Activated naive CD4-positive, alpha-beta T cell treated with Interleukin-2 at 50 U/mL for 16 hours (primary cell): ENCODE results near the gene CAMTA1.
"Not testable (repeated sequence)": the region's sequence is repeated elsewhere in the genome, so short reads cannot be mapped to it uniquely, and the experiment has no call there.

ENCODE experiments used
- DNase-seq: peaks from one replicate; pipeline ENCODE4 v3.0.0-alpha.2; 2020

CAMTA1 gene

DNA sequence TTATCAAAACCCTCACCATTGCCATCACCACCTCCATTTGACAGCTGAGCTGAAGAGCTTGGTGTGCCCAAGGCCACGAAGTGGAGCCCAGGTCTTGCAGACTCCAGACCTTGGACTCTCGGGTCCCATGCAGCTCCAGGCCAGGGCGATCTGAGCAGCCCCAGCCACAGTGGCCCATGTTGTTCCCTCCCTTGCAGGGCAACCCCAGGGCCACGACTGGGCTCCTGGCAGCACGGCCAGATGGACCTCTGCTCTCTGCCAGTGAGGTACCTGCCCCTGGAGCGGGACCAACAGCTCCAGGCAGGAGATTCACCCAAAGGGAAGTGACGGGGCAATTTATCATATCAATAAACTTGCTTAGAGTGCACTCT is 803.2 kb downstream of the CAMTA1 start:
- DNase-seq = no peak

DNA sequence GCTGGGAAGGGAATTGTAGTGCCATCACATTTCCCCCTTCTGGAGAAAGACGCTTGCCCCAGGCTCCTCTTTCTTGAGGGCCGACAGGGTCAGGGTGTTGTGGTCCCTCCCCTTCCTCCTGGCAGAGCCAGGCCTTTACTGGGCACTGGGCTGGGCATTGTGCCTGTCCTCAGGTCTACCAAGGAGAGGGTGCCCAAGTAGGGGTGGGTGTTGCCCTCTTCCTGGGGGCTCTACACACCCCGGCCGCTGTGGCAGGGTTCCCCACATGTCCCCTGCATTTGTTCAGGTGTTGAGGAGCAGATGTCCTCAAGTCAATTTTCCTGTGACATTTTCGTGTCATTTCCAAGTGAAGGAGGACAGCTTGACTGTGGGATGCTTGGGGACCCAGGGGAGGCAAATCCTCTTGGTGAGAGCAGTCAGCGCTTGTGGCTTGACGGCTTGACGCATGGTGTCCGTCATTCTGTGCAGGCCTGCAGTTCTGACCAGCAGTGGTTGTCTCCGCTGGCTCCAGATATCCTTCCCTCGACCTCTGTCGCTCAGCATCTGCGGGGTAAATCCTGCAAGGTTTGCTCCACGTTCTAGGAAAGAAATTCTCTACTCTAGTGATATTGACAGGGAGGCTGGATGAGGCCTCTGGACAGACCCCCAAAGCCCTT is 804.0 kb downstream of the CAMTA1 start:
- DNase-seq = no peak

DNA sequence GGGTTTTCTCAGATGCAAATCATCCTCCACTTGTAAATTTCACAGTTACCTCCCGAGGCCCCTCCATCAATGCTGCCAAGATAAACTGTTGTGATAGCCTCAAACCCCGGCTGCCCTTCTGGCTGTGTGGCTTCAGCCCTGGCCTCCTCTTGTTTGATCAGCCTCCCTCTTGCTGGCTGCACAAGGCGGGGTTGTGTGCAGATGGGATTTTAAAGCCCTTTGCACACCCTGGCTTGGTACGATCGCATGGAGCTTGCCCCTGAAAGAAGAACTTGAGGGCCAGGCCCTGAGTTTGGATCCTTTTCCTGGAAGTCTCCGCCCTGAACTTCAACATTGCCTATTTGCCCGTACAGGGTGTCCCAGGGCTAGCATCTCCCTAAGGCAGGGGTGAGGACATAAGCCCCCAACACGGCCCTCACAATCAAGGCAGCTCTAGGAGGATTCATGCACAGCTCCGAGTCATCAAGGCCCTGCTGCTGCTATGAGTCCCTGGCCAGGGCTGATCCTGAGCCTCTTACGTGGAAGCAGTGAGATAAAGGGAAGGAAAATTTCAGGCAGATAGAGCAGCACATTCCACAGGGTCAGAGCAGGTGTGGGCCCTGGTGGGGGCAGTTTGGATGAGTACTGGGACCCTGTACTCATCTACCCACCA is 804.6 kb downstream of the CAMTA1 start:
- no peak for DNase-seq

DNA sequence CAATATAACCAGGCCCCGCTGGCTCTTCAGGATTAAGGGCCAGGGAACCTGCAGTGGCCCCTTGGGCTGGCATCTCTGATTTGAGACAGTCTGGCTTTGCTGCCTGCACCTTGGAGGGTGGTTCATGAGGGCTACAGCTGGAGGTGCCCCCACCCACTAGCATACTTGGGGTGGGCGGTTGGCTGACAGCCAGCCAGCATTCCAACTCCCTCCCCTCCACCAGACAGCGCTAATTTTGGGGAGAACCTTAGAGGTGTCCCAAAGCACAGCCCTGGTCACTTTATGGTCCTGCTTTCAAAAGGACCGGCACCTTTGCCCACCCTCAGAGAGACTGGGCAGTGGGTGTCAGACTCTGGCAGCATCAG is 805.2 kb downstream of the CAMTA1 start:
- no peak for DNase-seq

DNA sequence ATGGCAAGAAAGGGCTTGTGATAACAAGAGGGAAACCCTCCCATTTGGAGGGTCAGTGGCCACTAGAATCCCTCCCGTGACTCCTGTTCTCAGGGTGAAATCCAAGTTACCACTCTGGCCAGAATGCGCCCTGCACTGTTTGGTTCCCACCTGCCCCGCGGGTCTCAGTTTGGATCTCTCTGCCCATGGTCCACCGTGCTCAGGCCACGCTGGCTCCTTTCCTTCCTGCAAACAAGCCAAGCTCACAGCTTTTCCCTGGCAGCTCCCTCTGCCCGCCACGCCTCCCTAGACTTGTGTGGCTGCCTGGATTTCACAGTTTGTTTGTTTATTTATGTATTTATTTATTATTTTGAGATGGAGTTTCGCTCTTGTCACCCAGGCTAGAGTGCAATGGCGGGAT is 806.3 kb downstream of the CAMTA1 start:
- no peak for DNase-seq

DNA sequence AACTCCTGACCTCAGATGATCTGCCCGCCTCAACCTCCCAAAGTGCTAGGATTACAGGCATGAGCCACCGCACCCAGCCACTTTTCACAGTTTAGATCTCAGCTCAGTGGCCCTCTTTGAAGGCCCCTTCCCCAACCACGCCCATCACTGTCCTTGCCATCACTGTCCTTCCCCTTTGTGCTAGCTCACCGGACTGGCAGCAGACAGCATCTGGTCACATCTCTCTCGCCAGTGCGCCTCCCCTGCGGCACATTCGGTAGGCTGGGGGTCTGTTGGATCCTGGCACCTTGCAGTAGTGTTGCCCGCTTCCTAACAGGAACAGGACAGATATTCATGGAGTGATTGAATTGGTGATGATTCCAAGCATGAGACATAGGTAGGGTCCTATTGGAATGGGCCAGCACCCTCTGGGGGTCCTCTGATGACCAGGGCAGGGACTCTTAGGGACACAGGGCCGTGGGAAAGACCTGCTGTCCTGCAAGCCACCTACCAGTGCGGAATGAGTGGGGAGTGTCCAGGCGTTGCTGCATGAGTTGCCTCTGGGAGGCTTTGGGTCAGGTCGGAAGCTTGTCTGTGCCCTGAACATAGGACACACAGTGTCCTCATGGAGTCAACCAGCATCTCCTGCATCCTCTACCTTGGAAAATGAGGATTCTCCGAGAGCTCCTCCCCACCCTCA is 807.0 kb downstream of the CAMTA1 start:
- DNase-seq = no peak

DNA sequence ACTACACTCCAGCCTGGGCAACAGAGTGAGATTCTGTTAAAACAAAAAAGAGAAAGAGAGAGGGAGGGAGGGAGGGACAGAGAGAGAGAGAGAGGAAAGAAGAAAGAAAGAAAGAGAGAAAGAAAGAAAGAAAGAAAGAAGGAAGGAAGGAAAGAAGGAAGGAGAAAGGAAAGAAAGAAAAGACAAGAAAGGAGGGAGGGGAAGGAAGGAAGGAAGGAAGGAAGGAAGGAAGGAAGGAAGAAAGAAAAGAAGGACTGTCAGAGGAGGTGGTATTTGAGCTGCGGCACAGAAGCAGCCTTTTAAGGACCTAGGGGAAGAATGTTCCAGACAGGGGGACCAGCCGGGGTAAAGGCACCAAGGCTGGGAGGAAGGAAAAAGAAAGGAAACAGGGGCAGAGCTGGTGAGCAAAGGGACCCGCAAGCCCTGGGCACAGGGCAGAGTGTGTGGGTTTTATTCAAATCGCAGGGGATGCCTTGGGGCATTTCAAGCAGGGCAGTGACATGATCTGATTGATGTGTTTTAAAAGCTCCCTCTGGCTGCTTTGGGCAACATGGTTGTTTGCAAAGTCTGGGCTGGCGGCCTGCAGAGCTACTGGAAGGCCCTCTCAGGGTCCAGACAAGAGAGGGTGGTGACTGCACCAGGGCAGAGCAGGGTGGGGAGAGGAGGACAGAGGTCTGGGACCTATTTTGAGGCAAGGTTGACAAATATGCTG is 808.9 kb downstream of the CAMTA1 start:
- no peak for DNase-seq

DNA sequence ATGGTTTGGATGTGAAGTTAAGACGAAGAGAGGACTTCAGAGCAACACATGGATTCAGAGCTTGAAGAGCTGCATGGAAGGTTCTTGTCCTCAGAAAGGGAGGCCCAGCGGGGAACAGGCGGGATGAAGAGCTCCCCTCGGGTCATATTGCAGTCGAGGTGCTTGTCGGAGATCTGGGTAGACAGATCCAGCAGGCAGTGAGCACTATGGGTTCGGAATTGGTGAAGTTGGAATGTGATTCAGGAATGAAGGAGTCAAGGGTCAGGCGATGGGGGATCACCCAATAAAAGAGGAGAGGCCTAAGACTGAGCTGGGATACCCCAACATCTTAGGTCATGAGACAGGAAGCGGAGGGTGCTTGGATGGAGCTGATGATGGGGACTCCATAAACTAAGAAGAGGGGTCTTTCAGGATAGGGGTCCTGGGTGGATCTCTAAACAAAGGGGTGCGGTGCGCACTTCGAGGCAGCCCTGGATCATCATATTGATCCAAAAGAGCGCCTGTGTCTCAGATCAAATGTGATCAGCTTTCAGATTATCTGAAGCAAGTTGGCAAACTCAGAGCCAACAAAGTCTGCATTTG is 809.6 kb downstream of the CAMTA1 start:
- no peak for DNase-seq

DNA sequence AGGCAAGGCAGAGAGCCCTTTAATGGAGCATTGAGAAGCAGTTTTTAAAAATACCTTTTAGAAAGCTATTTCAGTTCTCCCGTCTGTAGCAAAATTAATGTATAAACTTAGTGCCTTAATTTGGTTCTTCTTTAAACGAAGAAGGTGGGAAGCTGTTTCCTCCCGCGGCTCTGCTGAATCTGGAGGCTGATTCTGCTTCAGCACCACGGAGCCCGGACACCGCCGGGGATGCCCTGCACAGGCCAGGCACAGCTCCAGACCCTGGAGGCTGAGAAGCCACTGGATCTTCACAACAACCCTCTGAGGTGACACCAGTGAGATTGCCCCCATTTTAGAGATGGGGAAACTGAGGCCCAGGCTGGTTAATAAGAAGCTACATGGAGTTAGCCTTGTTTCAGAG is 810.1 kb downstream of the CAMTA1 start:
- DNase-seq = no peak

DNA sequence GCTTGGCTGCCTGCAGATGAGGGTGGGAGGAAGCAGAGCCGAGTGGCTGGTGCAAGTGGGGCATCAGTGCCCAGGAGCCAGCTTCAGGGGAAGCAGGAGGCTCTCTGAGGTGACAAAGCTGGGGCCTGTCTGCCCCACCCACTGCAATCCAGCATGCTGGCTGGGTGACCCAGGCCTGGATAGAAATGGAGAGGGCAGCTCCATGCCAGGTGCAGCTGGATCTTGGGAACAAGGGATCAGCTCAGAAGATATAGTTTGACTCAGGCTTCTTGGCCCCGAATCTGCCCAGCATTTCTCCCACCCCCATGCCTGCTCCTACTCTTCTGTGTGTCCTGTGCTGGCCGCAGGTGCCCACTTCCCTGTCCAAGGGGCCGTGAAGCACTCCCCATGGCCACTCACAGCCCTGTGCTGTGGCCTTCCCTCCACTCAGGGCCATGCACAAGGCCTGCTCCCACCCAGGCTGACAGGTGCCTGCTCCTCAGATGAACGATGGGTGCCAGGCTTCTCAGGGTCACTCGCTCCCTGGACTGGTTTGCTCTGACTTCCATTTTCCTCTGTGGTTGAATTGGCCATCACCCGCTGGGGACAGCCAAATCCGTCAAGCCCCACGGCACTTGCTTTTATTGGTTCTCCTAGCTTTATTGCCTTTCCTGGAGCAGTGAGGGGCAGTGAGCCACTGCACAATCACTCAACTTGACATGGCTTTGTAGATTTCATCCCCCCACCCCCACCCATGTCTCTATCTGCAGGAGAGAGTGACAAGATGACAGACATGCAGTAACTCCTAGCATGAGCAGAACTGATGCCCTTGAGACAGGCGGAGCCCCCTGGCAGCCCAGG is 811.1 kb downstream of the CAMTA1 start:
- DNase-seq = no peak

DNA sequence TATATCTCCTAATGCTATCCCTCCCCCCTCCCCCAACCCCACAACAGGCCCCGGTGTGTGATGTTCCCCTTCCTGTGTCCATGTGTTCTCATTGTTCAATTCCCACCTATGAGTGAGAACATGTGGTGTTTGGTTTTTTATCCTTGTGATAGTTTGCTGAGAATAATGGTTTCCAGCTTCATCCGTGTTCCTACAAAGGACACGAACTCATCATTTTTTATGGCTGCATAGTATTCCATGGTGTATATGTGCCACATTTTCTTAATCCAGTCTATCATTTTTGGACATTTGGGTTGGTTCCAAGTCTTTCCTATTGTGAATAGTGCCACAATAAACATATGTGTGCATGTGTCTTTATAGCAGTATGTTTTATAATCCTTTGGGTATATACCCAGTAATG is 812.8 kb downstream of the CAMTA1 start:
- not testable (repeated sequence) for DNase-seq

DNA sequence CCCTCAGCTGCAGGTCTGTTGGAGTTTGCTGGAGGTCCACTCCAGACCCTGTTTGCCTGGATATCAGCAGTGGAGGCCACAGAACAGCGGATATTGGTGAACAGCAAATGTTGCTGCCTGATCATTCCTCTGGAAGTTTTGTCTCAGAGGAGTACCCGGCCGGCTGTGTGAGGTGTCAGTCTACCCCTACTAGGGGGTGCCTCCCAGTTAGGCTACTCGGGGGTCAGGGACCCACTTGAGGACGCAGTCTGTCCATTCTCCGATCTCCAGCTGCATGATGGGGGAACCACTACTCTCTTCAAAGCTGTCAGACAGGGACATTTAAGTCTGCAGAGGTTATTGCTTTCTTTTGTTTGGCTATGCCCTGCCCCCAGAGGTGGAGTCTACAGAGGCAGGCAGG is 819.7 kb downstream of the CAMTA1 start:
- not testable (repeated sequence) for DNase-seq

DNA sequence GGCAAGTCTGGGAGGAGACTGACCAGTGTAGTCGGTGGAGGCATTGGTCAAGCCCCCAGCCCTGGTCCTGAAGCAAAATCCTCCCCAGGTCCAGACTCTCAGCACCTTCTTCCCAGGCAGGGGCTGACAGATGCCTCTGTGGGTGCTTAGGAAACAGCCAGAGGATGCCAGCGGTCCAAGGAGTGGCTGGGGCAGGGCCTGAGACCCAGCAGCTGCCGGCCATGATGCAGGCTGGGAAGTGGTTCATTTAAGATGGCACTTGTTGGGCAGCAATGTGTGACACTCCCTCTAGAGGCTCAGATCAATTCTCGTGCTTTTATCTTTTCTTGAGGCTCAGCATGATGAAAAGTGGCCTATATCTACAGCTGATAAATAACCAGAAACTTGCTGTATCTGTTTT is 820.8 kb downstream of the CAMTA1 start:
- no peak for DNase-seq

DNA sequence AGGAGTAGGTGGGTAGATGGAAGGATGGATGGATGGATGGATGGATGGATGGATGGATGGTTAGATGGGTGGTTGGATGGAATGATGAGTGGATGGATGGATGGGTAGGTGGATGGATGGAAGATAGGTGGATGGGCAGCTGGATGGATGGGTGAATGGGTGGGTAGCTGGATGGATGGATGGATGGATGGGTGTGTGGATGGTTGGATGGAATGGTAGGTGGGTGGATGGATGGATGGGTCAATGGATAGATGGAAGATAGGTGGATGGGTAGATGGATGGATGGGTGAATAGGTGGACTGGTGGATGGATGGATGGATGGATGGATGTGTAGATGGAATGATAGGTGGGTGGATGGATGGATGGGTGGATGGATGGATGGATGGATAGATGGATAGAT is 821.8 kb downstream of the CAMTA1 start:
- DNase-seq = no peak

DNA sequence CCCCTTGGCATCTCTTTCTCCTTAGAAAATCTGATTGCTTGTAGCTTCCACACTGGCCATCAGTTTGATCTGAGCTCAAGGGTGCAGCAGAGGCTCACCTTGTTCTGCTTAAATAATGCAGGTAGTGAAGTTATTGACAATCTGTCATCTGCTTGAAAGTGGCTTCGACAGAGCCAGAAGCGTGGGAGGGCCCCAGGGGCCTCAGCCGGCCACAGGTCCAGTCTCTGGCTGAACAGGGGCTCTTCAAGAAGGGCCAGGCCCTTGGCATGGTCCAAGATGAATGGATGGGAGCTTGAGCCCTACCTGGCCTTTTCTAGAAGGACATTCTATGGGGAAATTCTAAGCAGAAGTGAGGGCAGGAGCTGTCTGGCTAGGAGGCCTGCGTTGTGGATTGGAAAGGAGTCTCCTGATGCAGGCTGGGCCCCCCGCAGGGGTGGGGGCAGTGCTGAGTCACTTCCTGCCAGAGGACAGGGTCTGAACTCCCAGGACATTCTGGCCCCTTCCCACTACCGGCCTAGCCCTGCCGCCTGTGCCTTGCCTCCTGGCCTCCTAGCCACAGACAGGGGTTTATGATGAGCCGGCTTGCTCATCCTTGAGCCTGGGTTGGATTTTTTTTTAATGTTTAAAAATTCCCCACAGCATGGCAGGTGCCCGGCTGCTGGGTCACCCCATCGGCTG is 823.5 kb downstream of the CAMTA1 start:
- no peak for DNase-seq

DNA sequence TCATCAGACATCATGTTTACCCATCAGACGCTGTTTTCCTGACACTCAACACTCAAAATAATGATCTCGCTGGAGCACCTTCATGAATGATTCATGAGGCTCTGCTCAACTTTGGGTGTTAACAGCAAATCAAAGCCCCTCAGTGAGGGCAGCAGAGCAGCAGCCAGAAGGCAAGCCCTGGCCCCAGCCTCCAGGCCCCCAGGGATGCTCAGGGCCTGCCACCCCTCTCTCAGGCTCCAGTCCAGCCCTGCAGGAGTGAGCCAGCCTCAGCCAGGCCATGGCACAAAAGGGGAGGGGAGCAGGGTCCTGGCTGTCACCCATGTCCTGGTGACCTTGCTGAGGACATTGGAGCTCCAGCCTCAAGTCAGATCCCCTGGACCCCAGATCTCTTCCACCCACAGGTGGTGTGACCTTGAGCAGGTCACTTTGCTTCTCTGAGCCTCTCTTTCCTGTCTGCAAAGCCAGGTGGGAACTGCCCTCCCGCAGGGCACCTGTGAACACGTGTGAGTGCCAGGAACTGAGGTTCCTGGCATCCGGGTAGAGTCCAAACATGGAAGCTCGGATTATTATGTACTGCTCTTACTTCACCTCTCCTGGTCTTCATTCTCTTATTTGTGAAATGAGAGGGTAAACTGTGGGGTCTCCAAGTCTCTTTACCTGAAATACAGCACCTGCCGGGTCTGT is 824.2 kb downstream of the CAMTA1 start:
- no peak for DNase-seq

DNA sequence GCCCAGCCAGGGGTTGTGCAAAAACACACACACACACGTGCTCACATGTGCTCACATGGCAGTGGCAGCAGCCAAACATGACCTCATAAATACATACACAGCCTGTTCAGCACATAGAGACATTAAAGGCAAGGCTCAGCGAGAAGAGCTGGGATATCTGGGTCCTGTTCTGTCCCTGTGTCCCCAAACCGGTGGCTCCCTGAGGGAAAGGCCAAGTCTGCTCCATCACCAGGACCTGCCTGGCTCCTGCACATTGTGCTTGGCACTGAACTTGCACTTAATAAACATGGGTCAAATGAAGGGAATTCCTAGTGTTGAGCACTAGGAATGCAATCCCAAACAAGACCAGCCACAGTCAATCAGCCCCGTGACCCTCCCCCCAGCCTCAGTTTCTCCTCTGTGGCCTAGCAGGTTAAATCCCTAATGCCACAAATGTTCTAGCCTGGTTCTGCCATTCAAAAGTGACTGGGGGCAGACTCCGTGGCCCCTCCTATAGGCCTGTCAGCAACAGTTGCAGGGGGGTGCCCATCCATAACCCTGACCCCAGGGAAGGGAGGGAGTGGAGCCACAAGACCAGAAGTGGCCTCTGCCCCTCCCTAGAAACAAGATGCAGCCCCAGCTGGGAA is 825.0 kb downstream of the CAMTA1 start:
- no peak for DNase-seq

DNA sequence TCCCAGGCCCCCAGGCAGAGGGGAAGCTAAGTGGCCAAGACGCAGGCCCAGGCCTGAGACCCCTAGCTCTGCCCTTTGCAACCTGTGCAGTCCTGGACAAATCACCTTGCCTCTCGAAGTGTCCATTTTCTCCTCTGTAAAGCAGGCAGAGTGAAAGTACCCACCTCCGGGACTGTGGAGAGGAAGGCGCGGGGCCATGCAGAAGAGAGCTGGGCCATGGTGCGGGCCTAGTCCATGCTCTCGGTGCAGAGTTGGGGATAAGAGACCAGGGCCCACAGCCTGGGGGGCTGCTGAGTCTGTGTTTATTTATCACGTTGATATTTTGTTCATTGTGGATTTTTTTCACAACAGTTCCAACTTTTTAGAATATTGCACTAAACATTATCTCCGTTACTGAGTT is 825.7 kb downstream of the CAMTA1 start:
- DNase-seq = no peak

DNA sequence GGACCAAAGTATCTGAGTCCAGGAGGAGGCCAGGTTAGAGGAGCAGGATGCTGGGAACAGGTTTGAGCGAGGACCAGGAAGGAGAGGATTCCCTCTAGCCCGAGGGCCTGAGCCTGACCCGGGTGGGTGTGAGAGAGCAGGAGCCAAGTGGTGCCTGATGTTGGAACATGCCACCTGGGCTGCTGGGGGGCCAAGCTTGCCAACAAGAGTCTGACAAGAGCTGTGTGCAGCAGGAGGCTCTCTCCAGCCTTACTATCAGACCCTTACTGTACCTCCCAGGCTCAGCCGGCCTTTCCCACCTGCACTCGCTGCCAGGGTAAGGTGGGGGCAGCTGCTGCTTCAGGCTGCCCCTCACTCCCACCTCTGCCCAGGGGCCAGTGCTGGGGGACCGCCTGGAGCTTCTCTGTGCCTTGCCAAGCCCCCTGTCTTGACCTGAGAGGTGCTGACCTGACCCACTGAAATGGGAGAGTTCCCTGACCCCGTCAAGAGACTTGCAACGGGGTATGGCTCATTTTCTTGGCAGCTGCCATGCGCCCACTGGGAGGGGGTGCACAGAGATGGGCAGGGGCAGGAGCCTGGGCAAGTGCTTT is 826.3 kb downstream of the CAMTA1 start:
- DNase-seq = no peak

DNA sequence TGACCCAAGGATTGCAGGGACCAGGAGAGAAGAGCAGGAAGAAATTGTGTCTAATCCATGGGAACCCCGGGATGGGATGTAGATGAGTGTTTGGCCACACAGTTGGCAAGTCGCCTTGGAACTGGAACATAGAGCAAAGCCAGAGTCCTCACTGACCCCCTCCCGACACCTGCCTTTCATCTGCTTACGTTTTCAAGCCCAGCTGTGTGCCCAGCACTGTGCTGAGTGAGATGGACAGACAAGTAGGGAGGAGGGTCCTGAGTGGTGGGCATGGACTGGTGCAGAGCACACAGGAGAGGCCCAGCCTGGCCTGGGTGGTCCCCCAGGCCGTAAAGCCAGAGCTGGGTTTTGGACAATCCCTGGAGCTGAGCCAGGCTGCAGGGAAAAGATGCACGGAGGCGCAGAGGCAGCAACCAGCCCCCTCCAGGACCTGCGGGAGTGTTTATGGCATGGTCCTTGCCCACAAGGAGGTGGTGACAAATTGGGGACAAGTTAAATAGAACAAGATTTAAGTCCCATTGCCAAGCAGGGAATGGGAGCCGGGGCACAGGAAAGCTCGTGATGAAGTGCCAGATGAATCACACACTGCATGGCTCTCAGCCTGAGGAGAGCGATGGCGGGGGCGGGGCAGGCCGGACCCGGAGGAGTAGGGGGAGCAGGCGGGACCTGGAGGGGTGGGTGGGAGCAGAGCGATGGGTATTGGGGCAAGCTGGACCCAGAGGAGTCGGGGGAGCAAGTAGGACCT is 828.0 kb downstream of the CAMTA1 start:
- no peak for DNase-seq
